ENCODE data around the gene MAD1L1. TPM values are rescaled to one million over a fixed set of nuclear protein-coding genes. Genes with fewer than 3 reads are reported as not detected.

Gene MAD1L1
- total and polyA plus RNA-seq, 4 donors = 29.3 to 44.1 (median 35.8) TPM

DNA sequence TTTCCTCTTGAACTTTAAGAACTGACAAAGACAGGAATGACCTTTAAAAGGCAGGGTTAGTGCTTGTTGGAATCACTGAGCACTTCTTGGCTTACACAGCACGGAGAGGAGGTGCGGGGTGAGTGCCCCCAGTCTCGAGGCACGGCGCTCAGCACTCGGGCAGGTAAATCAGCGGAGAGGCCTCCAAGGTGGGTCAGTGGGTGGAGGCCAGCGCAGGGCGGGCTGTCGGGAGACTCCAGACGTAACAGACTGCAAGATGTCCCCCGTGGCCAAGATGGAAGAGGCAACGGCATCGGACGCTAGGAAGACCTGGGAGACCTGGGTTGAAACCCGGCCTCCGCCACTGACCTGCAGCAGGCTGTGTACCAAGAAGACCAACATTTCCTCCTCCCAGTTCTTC, 149.4 kb downstream of the MAD1L1 start:
- H3K4me1 ChIP-seq (ENCODE audit: control insufficient read depth, insufficient read depth, low read length) = peaks cover 47% of the 10 kb centered on the region
- H3K27me3 ChIP-seq (ENCODE audit: control insufficient read depth, insufficient read depth, low read length) = no peaks in the 10 kb centered on the region
- 98% methylated on average over 17 of the region's 17 CpGs for WGBS (ENCODE audit: insufficient coverage)

DNA sequence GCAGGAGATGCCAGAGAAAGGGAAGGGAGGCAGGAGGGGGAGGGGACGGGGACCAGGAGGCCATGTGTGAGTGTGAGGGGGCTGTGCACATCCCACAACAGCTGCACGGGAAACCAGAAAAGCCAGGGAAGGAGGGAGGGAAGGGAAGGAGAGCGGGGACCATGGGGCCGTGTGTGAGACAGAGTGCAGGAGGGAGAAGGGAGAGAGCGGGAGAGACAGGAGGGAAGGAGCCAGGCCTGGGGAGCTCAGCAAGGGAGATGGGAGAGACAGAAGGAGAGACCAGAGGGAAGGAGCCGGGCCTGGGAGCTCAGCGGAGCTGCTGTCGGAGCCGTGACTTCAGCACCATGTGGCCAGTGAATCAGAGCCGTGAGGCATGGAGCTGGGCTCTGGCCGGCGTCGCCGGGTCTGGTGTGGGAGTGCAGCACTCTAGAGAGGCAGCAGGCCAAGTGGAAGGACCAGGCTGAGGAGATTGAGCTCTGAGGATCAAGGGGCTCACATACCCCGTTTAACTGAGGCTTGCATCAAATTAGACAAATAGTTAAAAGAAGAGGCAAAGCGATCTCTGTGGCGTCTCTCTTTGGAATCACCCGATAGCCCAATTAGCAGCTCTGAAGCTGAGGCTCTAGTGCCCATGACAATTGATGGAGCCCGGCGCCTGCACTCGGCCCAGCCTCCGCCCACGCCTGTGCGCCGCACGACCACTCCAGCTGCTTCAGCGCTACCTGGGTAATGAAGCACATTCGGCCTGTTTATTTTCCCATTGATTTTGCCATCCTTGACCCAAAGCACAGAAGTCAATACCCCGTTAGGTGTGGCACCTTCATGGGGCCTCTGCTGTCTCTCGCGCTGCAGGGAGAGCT, 150.4 kb downstream of the MAD1L1 start:
- no peaks in the 10 kb centered on the region for H3K9me3 ChIP-seq (ENCODE audit: control insufficient read depth, insufficient read depth, low read length)
- H3K36me3 ChIP-seq (ENCODE audit: control insufficient read depth, insufficient read depth, low read length) = peaks cover 59% of the 10 kb centered on the region
- DNase-seq (ENCODE audit: low read depth in 4 of 6, low spot score in 6 of 6) = peak in 1 of 6 donors; percentile 31
- no peak overlapping the region for H3K27ac ChIP-seq (ENCODE audit: low read depth, low read length)
- peaks cover 44% of the 10 kb centered on the region for H3K4me1 ChIP-seq (ENCODE audit: control insufficient read depth, insufficient read depth, low read length)
- no peak overlapping the region for H3K4me3 ChIP-seq (ENCODE audit: low read depth, low read length)
- WGBS (ENCODE audit: insufficient coverage) = 57% methylated on average over 31 of the region's 31 CpGs
- H3K27me3 ChIP-seq (ENCODE audit: control insufficient read depth, insufficient read depth, low read length) = no peaks in the 10 kb centered on the region

More for the DNA sequence above, 149.4 kb downstream of the MAD1L1 start:
- Histone ChIP-seq H3K27ac (ENCODE audit: low read depth, low read length) (no peak overlapping the region), H3K36me3 (ENCODE audit: control insufficient read depth, insufficient read depth, low read length) (peaks cover 54% of the 10 kb centered on the region), H3K9me3 (ENCODE audit: control insufficient read depth, insufficient read depth, low read length) (no peaks in the 10 kb centered on the region), H3K4me3 (ENCODE audit: low read depth, low read length) (no peak overlapping the region)
- DNase-seq (ENCODE audit: low read depth in 4 of 6, low spot score in 6 of 6) = no peak

DNA sequence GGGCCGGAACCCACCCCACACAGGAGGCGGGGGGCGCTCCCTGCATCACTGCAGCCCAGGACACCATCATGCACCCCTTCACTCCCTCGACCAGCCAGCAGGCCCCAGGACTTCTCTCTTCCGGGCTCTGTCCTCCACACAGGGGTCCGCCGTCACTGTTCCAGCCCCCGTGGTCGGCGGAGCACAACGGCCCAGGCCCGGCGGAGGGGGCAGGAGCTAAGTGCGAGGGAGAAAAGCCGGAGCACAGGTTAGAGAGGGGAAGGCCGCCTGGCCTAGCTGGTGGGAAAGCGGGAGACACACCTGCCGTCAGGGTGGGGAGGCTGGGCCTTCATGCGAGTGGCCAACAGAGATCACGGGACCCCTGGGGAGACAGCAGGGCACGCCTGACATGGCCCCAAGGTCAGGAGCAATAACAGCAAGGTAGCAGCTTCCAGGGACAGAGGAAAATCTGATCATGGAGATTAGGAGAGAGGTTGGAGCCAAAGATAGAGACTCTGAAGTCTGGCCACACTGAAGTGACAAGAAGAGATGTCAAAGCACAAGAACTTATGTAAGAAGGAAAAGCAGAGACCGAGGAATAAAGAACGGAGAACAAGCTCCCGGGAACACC, 151.1 kb downstream of the MAD1L1 start:
- DNase-seq (ENCODE audit: low read depth in 4 of 6, low spot score in 6 of 6) = no peak
- Histone ChIP-seq H3K4me3 (ENCODE audit: low read depth, low read length) (no peak overlapping the region), H3K27ac (ENCODE audit: low read depth, low read length) (no peak overlapping the region), H3K9me3 (ENCODE audit: control insufficient read depth, insufficient read depth, low read length) (no peaks in the 10 kb centered on the region), H3K4me1 (ENCODE audit: control insufficient read depth, insufficient read depth, low read length) (peaks cover 37% of the 10 kb centered on the region), H3K27me3 (ENCODE audit: control insufficient read depth, insufficient read depth, low read length) (no peaks in the 10 kb centered on the region), H3K36me3 (ENCODE audit: control insufficient read depth, insufficient read depth, low read length) (peaks cover 64% of the 10 kb centered on the region)
- WGBS (ENCODE audit: insufficient coverage) = 89% methylated on average over 24 of the region's 24 CpGs

DNA sequence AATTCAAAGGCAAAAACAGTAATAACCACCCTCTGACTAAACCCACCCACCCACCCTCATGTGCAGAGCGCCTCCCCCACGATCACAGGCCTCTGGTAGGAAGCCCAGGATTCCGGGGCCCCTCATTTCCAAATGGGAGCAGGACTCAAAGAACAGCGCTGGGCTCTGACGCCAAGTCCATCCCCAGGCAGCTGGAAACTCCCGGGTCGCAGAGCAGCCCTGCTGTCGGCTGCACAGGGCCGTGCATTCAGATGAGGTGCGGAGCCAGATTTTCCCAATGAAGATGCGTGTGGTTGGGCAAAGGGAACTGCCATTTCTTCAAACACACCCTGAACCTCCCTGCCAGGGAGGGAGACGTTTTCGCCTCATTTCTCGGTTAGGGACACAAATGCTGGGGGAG, 152.3 kb downstream of the MAD1L1 start:
- Histone ChIP-seq H3K9me3 (ENCODE audit: control insufficient read depth, insufficient read depth, low read length) (no peaks in the 10 kb centered on the region), H3K4me3 (ENCODE audit: low read depth, low read length) (no peak overlapping the region), H3K36me3 (ENCODE audit: control insufficient read depth, insufficient read depth, low read length) (peaks cover 69% of the 10 kb centered on the region), H3K27me3 (ENCODE audit: control insufficient read depth, insufficient read depth, low read length) (no peaks in the 10 kb centered on the region), H3K4me1 (ENCODE audit: control insufficient read depth, insufficient read depth, low read length) (peaks cover 32% of the 10 kb centered on the region), H3K27ac (ENCODE audit: low read depth, low read length) (no peak overlapping the region)
- DNase-seq (ENCODE audit: low read depth in 4 of 6, low spot score in 6 of 6) = no peak
- 83% methylated on average over 2 of the region's 14 CpGs for WGBS (ENCODE audit: insufficient coverage)

GRCh38 chr7:2080060-2080387, 152.7 kb downstream of the MAD1L1 start:
- no peak for DNase-seq (ENCODE audit: low read depth in 4 of 6, low spot score in 6 of 6)
- H3K27ac ChIP-seq (ENCODE audit: low read depth, low read length) = no peak overlapping the region
- WGBS (ENCODE audit: insufficient coverage) = 58% methylated on average over 4 of the region's 6 CpGs
- H3K4me3 ChIP-seq (ENCODE audit: low read depth, low read length) = no peak overlapping the region
- H3K4me1 ChIP-seq (ENCODE audit: control insufficient read depth, insufficient read depth, low read length) = peaks cover 36% of the 10 kb centered on the region
- no peaks in the 10 kb centered on the region for H3K9me3 ChIP-seq (ENCODE audit: control insufficient read depth, insufficient read depth, low read length)
- H3K36me3 ChIP-seq (ENCODE audit: control insufficient read depth, insufficient read depth, low read length) = peaks cover 71% of the 10 kb centered on the region
- H3K27me3 ChIP-seq (ENCODE audit: control insufficient read depth, insufficient read depth, low read length) = no peaks in the 10 kb centered on the region

GRCh38 chr7:2079332-2080059, 153.2 kb downstream of the MAD1L1 start:
- peaks cover 39% of the 10 kb centered on the region for H3K4me1 ChIP-seq (ENCODE audit: control insufficient read depth, insufficient read depth, low read length)
- no peak overlapping the region for H3K4me3 ChIP-seq (ENCODE audit: low read depth, low read length)
- no peaks in the 10 kb centered on the region for H3K9me3 ChIP-seq (ENCODE audit: control insufficient read depth, insufficient read depth, low read length)
- no peak overlapping the region for H3K27ac ChIP-seq (ENCODE audit: low read depth, low read length)
- WGBS (ENCODE audit: insufficient coverage) = 49% methylated on average over 14 of the region's 22 CpGs
- H3K36me3 ChIP-seq (ENCODE audit: control insufficient read depth, insufficient read depth, low read length) = peaks cover 74% of the 10 kb centered on the region
- no peak for DNase-seq (ENCODE audit: low read depth in 4 of 6, low spot score in 6 of 6)
- no peaks in the 10 kb centered on the region for H3K27me3 ChIP-seq (ENCODE audit: control insufficient read depth, insufficient read depth, low read length)

- H3K27ac ChIP-seq (ENCODE audit: low read depth, low read length) = no peak overlapping the region
- DNase-seq (ENCODE audit: low read depth in 4 of 6, low spot score in 6 of 6) = no peak
- no peaks in the 10 kb centered on the region for H3K9me3 ChIP-seq (ENCODE audit: control insufficient read depth, insufficient read depth, low read length)
- H3K36me3 ChIP-seq (ENCODE audit: control insufficient read depth, insufficient read depth, low read length) = peaks cover 74% of the 10 kb centered on the region
- no peaks in the 10 kb centered on the region for H3K27me3 ChIP-seq (ENCODE audit: control insufficient read depth, insufficient read depth, low read length)
- H3K4me1 ChIP-seq (ENCODE audit: control insufficient read depth, insufficient read depth, low read length) = peaks cover 39% of the 10 kb centered on the region
- 94% methylated on average over 14 of the region's 15 CpGs for WGBS (ENCODE audit: insufficient coverage)
- H3K4me3 ChIP-seq (ENCODE audit: low read depth, low read length) = no peak overlapping the region
Observed at GRCh38 chr7:2078899-2079298, 153.8 kb downstream of the MAD1L1 start.

DNA sequence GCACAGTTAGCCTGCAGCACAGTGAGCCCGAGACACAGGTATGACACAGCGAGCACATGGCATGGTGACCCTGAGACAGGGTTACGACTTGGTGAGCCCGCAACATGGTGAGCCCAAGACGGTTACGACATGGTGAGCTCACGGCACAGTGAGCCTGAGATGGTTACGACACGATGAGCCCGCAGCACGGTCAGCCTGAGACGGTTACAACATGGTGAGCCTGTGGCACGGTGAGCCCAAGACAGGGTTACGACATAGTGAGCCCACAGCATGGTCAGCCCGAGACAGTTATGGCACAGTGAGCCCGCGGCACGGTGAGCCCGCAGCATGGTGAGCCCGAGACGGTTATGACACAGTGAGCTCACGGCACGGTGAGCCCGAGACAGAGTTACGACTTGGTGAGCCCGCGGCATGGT, 156.1 kb downstream of the MAD1L1 start:
- 96% methylated on average over 27 of the region's 27 CpGs for WGBS (ENCODE audit: insufficient coverage)
- H3K36me3 ChIP-seq (ENCODE audit: control insufficient read depth, insufficient read depth, low read length) = peaks cover 62% of the 10 kb centered on the region
- peaks cover 29% of the 10 kb centered on the region for H3K4me1 ChIP-seq (ENCODE audit: control insufficient read depth, insufficient read depth, low read length)
- H3K27me3 ChIP-seq (ENCODE audit: control insufficient read depth, insufficient read depth, low read length) = no peaks in the 10 kb centered on the region
- no peaks in the 10 kb centered on the region for H3K9me3 ChIP-seq (ENCODE audit: control insufficient read depth, insufficient read depth, low read length)
- no peak for DNase-seq (ENCODE audit: low read depth in 4 of 6, low spot score in 6 of 6)
- H3K27ac ChIP-seq (ENCODE audit: low read depth, low read length) = no peak overlapping the region
- H3K4me3 ChIP-seq (ENCODE audit: low read depth, low read length) = no peak overlapping the region

GRCh38 chr7:2075811-2076210, 156.9 kb downstream of the MAD1L1 start:
- DNase-seq (ENCODE audit: low read depth in 4 of 6, low spot score in 6 of 6) = no peak
- peaks cover 60% of the 10 kb centered on the region for H3K36me3 ChIP-seq (ENCODE audit: control insufficient read depth, insufficient read depth, low read length)
- no peaks in the 10 kb centered on the region for H3K9me3 ChIP-seq (ENCODE audit: control insufficient read depth, insufficient read depth, low read length)
- 95% methylated on average over 17 of the region's 17 CpGs for WGBS (ENCODE audit: insufficient coverage)
- no peak overlapping the region for H3K4me3 ChIP-seq (ENCODE audit: low read depth, low read length)
- H3K27ac ChIP-seq (ENCODE audit: low read depth, low read length) = no peak overlapping the region
- peaks cover 26% of the 10 kb centered on the region for H3K4me1 ChIP-seq (ENCODE audit: control insufficient read depth, insufficient read depth, low read length)
- H3K27me3 ChIP-seq (ENCODE audit: control insufficient read depth, insufficient read depth, low read length) = no peaks in the 10 kb centered on the region

Measured in spinal cord (tissue), 10 donors.